Measurements from ENCODE around the gene AP5Z1. TPM values are rescaled to one million over a fixed set of nuclear protein-coding genes. Genes with fewer than 3 reads are reported as not detected.

AP5Z1 gene
- total RNA-seq, 1 experiment from 2014 or later: 38.3 TPM

DNA sequence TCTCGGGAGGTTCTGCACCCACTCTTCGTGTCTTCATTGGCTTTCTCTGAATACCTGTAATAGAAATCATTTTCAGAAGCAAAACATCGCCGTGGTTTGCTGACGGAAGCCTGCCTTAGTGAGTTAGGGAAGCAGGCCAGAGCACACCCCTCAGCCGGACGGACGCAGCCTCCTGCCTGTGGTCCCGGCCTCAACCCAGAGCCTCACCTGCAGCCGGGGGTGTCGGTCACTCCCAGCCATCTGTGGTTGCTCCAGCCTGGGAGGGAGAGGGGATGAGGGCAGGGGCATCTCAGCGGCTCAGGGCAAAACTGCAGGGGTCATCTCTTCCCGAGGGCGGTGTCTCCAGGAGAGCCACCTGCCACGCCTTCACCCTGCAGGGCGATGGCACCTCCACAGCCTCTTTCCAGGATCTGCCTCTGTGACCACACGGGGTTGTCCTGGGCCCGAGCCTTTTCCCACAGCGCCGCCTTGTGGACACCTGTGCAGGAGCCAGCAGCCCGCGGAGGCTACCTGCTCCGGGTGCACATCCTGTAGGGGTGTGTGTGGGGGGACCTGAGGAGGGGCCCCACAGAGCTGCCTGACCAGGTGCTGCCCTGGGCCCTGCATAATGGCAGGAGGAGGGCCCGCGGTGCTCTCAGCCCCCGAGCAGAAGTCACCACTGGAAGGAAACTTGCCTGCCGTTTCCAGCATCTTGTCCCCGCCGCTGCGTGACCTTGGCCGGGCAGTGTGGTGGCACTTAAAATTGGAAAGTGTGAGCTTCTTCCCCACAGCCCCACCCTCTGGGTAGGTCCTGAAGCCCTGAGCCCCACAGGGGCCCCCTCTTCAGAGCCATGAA lies 21.6 kb upstream of the AP5Z1 start:
- H3K79me1 ChIP-seq (ENCODE audit: insufficient read depth, low read depth, low read length, poor library complexity, severe bottlenecking): no peaks in the 10 kb centered on the region
- H4K20me1 ChIP-seq (ENCODE audit: control insufficient read depth, insufficient read depth, insufficient read length): no peaks in the 10 kb centered on the region
- H3K23me2 ChIP-seq (ENCODE audit: insufficient read length, low read depth, low read length, poor library complexity, severe bottlenecking): no peaks in the 10 kb centered on the region
- Mint-ChIP-seq H3K9me3 (no peaks in the 10 kb centered on the region), H3K27ac (no peak overlapping the region), H3K36me3 (ENCODE audit: insufficient read depth in 1 of 3, low read depth in 3 of 3) (peaks cover 5 to 10% (median 9%) of the 10 kb centered on the region in 3 experiments; a peak in 5 of 7 replicates), H3K4me3 (no peak overlapping the region), H3K27me3 (ENCODE audit: low read depth) (peaks cover 8% of the 10 kb centered on the region), H3K4me1 (no peaks in the 10 kb centered on the region)
- H3K9ac ChIP-seq (ENCODE audit: extremely low read depth, insufficient read length, low read length): no peak overlapping the region
- no peak overlapping the region for H2BK15ac ChIP-seq (ENCODE audit: low read depth, low read length)
- no peak overlapping the region for H4K8ac ChIP-seq (replicated peaks; ENCODE audit: insufficient read length, low read depth, low read length)
- DNase-seq: peak; percentile 89
- no peak overlapping the region for H3K4me2 ChIP-seq (ENCODE audit: insufficient read depth, insufficient read length, low read length)
- H3K9me3 ChIP-seq (ENCODE audit: control insufficient read depth, low read depth, low read length): no peaks in the 10 kb centered on the region
- H3K14ac ChIP-seq (ENCODE audit: insufficient read depth, low read length): no peak overlapping the region; the same call in 1 of the 2 replicates
- no peak overlapping the region for H3K56ac ChIP-seq (ENCODE audit: insufficient read length, low read depth, low read length)
- H3K23ac ChIP-seq (ENCODE audit: insufficient read length, low read depth, low read length): no peak overlapping the region
- no peak overlapping the region for H2BK120ac ChIP-seq (ENCODE audit: low read depth, low read length, poor library complexity, severe bottlenecking)
- WGBS (ENCODE audit: extremely low coverage, insufficient read length, low lambda C conversion rate): no CpG with 5 or more reads among the region's 31 CpGs
- H2AFZ ChIP-seq (ENCODE audit: low read length): no peak overlapping the region
- no peak overlapping the region for H2BK20ac ChIP-seq (ENCODE audit: low read depth, low read length, poor library complexity, severe bottlenecking)
- no peaks in the 10 kb centered on the region for H3K79me2 ChIP-seq (ENCODE audit: insufficient read depth, low read length)
- H3K18ac ChIP-seq (ENCODE audit: insufficient read length, low read depth, low read length): no peak overlapping the region
- H3K4ac ChIP-seq (ENCODE audit: low read depth, low read length): no peak overlapping the region
- no peak overlapping the region for H4K91ac ChIP-seq (ENCODE audit: insufficient read length, low read depth, low read length)
- TF ChIP-seq, protein P1, sequence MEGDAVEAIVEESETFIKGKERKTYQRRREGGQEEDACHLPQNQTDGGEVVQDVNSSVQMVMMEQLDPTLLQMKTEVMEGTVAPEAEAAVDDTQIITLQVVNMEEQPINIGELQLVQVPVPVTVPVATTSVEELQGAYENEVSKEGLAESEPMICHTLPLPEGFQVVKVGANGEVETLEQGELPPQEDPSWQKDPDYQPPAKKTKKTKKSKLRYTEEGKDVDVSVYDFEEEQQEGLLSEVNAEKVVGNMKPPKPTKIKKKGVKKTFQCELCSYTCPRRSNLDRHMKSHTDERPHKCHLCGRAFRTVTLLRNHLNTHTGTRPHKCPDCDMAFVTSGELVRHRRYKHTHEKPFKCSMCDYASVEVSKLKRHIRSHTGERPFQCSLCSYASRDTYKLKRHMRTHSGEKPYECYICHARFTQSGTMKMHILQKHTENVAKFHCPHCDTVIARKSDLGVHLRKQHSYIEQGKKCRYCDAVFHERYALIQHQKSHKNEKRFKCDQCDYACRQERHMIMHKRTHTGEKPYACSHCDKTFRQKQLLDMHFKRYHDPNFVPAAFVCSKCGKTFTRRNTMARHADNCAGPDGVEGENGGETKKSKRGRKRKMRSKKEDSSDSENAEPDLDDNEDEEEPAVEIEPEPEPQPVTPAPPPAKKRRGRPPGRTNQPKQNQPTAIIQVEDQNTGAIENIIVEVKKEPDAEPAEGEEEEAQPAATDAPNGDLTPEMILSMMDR (conservative IDR thresholded peaks at IDR 0.05): peak; percentile 95
- no peaks in the 10 kb centered on the region for H3K27me3 ChIP-seq (ENCODE audit: insufficient read depth, low read length)
- H3T11ph ChIP-seq (ENCODE audit: low read length): no peak overlapping the region
- no peak overlapping the region for H2AK5ac ChIP-seq (ENCODE audit: insufficient read length, low read length)
- no peak overlapping the region for H2BK5ac ChIP-seq (ENCODE audit: insufficient read length, low read length)
- H2BK12ac ChIP-seq (ENCODE audit: insufficient read length, low read depth, low read length): no peak overlapping the region
- no peaks in the 10 kb centered on the region for H3K4me1 ChIP-seq (ENCODE audit: insufficient read depth, low read length)
- no peak overlapping the region for H3K27ac ChIP-seq (ENCODE audit: insufficient read length, low read depth, low read length)
- no peak overlapping the region for H4K5ac ChIP-seq (ENCODE audit: insufficient read length, low read depth, low read length)

Data from H9 (cell line).